PC-3 (cell line): ENCODE results near the gene CREG2. TPM values are rescaled to one million over a fixed set of nuclear protein-coding genes. Genes with fewer than 3 reads are reported as not detected.

ENCODE experiments used
- ATAC-seq: fragments of 200-7000 bp; cut with Tn5 transposase; 2 replicates; pipeline ENCODE4 v1.9.1; 2020; ENCODE audit warnings: mild to moderate bottlenecking, moderate library complexity
- Bru-seq: library from RNA; stranded (reverse); fragments of 400-500 nt; gene quantifications from one replicate; lab custom pipeline; 2021; lab: Mats Ljungman, UMichigan
- BruChase-seq, 2 experiments: library from RNA; stranded (reverse); fragments of 400-500 nt; gene quantifications; one replicate each; lab custom pipeline; 2021; lab: Mats Ljungman, UMichigan
- BruUV-seq: library from RNA; stranded (reverse); fragments of 400-500 nt; replicated peaks from 2 replicates; lab custom pipeline; 2021; lab: Mats Ljungman, UMichigan
- CTCF ChIA-PET: fragments of 300-600 bp; sonication (Branson Sonifier 250); formaldehyde crosslinking; loops from one replicate; lab custom pipeline; 2022; ENCODE audit warnings: antibody characterized with exemption; lab: Charles Lee
- POLR2A ChIA-PET: fragments of 300-600 bp; sonication (Branson Sonifier 250); formaldehyde crosslinking; loops from one replicate; lab custom pipeline; 2022; ENCODE audit warnings: antibody characterized with exemption; ENCODE audit not compliant: unreplicated experiment; lab: Charles Lee
- DNase-seq: peaks from one replicate; pipeline ENCODE4 v3.0.0-alpha.2; 2015
- H2AFZ ChIP-seq: fragments of 300-600 bp; sonication (generic); 2 replicates; pipeline ENCODE4 v1.6.0; 2016; ENCODE audit warnings: antibody characterized with exemption, low read length
- H3F3A ChIP-seq: fragments of 300-600 bp; sonication (generic); one replicate; pipeline ENCODE4 v1.6.0; 2017; ENCODE audit warnings: antibody characterized with exemption, low read length, control low read depth, mild to moderate bottlenecking; ENCODE audit not compliant: unreplicated experiment
- H3K27ac ChIP-seq: fragments of 300-600 bp; sonication (generic); 2 replicates; pipeline ENCODE4 v1.5.1; 2016; ENCODE audit warnings: mild to moderate bottlenecking, low read length
- H3K27me3 ChIP-seq: fragments of 300-600 bp; sonication (generic); 2 replicates; pipeline ENCODE4 v1.6.1; 2016; ENCODE audit warnings: low read length, mixed read lengths
- H3K36me3 ChIP-seq: fragments of 300-600 bp; sonication (generic); 2 replicates; pipeline ENCODE4 v1.6.1; 2016; ENCODE audit warnings: low read depth, mixed run types, low read length, mixed read lengths
- H3K4me1 ChIP-seq: fragments of 300-600 bp; sonication (generic); 2 replicates; pipeline ENCODE4 v1.5.1; 2016; ENCODE audit warnings: low read length; ENCODE audit not compliant: insufficient read depth
- H3K4me2 ChIP-seq: fragments of 300-600 bp; sonication (generic); 2 replicates; pipeline ENCODE4 v1.6.0; 2016; ENCODE audit warnings: low read length
- H3K4me3 ChIP-seq: fragments of 300-600 bp; sonication (generic); 2 replicates; pipeline ENCODE4 v1.5.1; 2016; ENCODE audit warnings: mild to moderate bottlenecking, low read length, mixed read lengths
- H3K79me2 ChIP-seq: fragments of 300-600 bp; sonication (generic); 2 replicates; pipeline ENCODE4 v1.6.1; 2017; ENCODE audit warnings: low read length, mixed read lengths
- H3K9ac ChIP-seq: fragments of 300-600 bp; sonication (generic); 2 replicates; pipeline ENCODE4 v1.6.0; 2016; ENCODE audit warnings: mild to moderate bottlenecking, low read length
- H3K9me2 ChIP-seq: fragments of 300-600 bp; sonication (generic); replicated peaks from 2 replicates; pipeline ENCODE4 v1.6.1; 2016; ENCODE audit warnings: mixed run types, low read length, mixed read lengths
- H3K9me3 ChIP-seq: fragments of 300-600 bp; sonication (generic); 2 replicates; pipeline ENCODE4 v1.6.1; 2016; ENCODE audit warnings: low read length, mixed read lengths
- H4K20me1 ChIP-seq: fragments of 300-600 bp; sonication (generic); 2 replicates; pipeline ENCODE4 v1.6.1; 2016; ENCODE audit warnings: low read length, mixed read lengths
- EZH2 ChIP-seq: fragments of 300-600 bp; sonication (generic); IDR thresholded peaks from one replicate; pipeline ENCODE4 v1.6.1; 2017; ENCODE audit warnings: antibody characterized with exemption, mild to moderate bottlenecking, low read length; ENCODE audit not compliant: unreplicated experiment
- EZH2phosphoT487 ChIP-seq: fragments of 300-600 bp; sonication (generic); IDR thresholded peaks from 2 replicates; pipeline ENCODE4 v1.6.1; 2018; ENCODE audit warnings: mild to moderate bottlenecking, antibody characterized with exemption, low read length, borderline replicate concordance
- intact Hi-C: fragments of 100-400 bp; cut with micrococcal nuclease; formaldehyde crosslinking; loops from 2 replicates; pipeline ENCODE4 v1.9.0; 2023
- long read RNA-seq: library from polyadenylated mRNA; unstranded; transcript quantifications from one replicate; pipeline ENCODE4 v2.0.0, GENCODE V29; 2021; ENCODE audit not compliant: unreplicated experiment
- total RNA-seq: library from RNA; depleted of rRNA; stranded (reverse); fragments of >200 nt; gene quantifications from 2 replicates; pipeline ENCODE4 v1.2.3, GENCODE V29; 2014; rRNA removed
- TF ChIP-seq, protein P1 (sequence below): fragments of 300-600 bp; sonication (generic); conservative IDR thresholded peaks from 2 replicates; pipeline ENCODE4 v1.5.1; 2017; ENCODE audit warnings: antibody characterized with exemption, low read depth, mild to moderate bottlenecking, low read length

Gene CREG2, protein sequence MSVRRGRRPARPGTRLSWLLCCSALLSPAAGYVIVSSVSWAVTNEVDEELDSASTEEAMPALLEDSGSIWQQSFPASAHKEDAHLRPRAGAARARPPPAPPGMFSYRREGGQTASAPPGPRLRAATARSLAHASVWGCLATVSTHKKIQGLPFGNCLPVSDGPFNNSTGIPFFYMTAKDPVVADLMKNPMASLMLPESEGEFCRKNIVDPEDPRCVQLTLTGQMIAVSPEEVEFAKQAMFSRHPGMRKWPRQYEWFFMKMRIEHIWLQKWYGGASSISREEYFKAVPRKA
- total RNA-seq (40.0 and 67.9 TPM in 2 replicates), Bru-seq, nascent RNA (percentile 71 among the genes with signal in this experiment), BruChase-seq, experiment 1, labeled RNA remaining after a 6-hour chase (percentile 82 among the genes with signal in this experiment), BruChase-seq, experiment 2, labeled RNA remaining after a 2-hour chase (percentile 69 among the genes with signal in this experiment)
- long read RNA-seq, full-length matches to known transcripts: 67 of 177 reads
- long read RNA-seq, partial matches to known transcripts: 85 of 177 reads
- long read RNA-seq, other reads (novel, unspliced or antisense): 25 of 177 reads

DNA sequence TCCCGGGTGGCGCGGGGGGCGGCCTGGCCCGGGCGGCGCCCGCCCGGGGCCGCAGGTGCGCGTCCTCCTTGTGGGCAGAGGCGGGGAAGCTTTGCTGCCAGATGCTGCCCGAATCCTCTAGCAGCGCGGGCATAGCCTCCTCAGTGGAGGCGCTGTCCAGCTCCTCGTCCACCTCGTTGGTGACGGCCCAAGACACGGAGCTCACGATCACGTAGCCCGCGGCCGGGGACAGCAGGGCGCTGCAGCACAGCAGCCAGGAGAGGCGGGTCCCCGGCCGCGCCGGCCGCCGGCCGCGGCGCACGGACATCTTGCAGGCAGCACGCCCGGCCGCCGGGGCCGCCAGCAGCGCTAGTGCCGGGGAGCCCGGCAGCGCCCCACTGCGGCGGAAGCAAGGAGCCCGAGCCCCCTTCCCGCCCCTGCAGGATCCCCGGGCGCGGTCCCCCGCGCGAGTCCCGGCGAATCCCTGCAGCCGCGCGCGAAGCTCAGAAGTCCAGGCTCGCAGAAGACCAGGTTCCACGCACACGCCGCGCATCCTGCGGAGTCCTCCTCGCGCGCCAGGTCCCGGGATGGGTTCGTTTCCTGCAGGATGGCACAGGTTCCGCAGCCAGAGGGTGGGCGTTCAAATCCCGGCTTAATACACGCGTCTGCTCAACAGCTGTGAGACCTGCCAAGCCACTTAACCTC lies at the start of gene CREG2:
Gene CREG2 (minus strand): TSS at position 353 of the 684 bp plus-strand sequence. CDS start 46 bp downstream, at position 307.
- H2AFZ ChIP-seq: peak within 1 kb of the TSS; percentile 75
- DNase-seq (peak; percentile 78), ATAC-seq (peak; percentile 64)
- no peaks in the 10 kb centered on the region for H3K9me3 ChIP-seq
- peak within 1 kb of the TSS; percentile 81 for H3K9ac ChIP-seq
- intact Hi-C loops: loop anchor here (5.0 to 10.0 kb wide), 2 partner anchors 112 to 310 kb away; partner anchors contain the start of gene MAP4K4
- H4K20me1 ChIP-seq: no peaks in the 10 kb centered on the region
- no peaks in the 10 kb centered on the region for H3K9me2 ChIP-seq
- peak within 1 kb of the TSS; percentile 90 for H3K4me3 ChIP-seq
- no peaks in the 10 kb centered on the region for H3K27me3 ChIP-seq
- H3K27ac ChIP-seq: peak within 1 kb of the TSS; percentile 98
- peaks cover 47% of the 10 kb centered on the region for H3K79me2 ChIP-seq
- POLR2A ChIA-PET: interaction anchor here (0.6 kb wide), 1 partner anchor 150 kb away, joined by 3 read pairs; no protein-coding TSS in a partner anchor
- peaks cover 9% of the 10 kb centered on the region; the same call in 1 of the 2 replicates for H3K36me3 ChIP-seq
- H3F3A ChIP-seq: peaks cover 3% of the 10 kb centered on the region
- CTCF ChIA-PET: interaction anchor here (0.5 to 3.1 kb wide), 7 partner anchors 9 to 83 kb away, joined by 5 to 31 read pairs (median 13); no protein-coding TSS in a partner anchor
- no TSS peak for BruUV-seq
- TF ChIP-seq EZH2 (no peak), EZH2phosphoT487 (no peak)
- TF ChIP-seq, protein P1, sequence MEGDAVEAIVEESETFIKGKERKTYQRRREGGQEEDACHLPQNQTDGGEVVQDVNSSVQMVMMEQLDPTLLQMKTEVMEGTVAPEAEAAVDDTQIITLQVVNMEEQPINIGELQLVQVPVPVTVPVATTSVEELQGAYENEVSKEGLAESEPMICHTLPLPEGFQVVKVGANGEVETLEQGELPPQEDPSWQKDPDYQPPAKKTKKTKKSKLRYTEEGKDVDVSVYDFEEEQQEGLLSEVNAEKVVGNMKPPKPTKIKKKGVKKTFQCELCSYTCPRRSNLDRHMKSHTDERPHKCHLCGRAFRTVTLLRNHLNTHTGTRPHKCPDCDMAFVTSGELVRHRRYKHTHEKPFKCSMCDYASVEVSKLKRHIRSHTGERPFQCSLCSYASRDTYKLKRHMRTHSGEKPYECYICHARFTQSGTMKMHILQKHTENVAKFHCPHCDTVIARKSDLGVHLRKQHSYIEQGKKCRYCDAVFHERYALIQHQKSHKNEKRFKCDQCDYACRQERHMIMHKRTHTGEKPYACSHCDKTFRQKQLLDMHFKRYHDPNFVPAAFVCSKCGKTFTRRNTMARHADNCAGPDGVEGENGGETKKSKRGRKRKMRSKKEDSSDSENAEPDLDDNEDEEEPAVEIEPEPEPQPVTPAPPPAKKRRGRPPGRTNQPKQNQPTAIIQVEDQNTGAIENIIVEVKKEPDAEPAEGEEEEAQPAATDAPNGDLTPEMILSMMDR: peak; percentile 62
- peaks cover 40% of the 10 kb centered on the region for H3K4me1 ChIP-seq
- peak within 1 kb of the TSS; percentile 90 for H3K4me2 ChIP-seq

DNA sequence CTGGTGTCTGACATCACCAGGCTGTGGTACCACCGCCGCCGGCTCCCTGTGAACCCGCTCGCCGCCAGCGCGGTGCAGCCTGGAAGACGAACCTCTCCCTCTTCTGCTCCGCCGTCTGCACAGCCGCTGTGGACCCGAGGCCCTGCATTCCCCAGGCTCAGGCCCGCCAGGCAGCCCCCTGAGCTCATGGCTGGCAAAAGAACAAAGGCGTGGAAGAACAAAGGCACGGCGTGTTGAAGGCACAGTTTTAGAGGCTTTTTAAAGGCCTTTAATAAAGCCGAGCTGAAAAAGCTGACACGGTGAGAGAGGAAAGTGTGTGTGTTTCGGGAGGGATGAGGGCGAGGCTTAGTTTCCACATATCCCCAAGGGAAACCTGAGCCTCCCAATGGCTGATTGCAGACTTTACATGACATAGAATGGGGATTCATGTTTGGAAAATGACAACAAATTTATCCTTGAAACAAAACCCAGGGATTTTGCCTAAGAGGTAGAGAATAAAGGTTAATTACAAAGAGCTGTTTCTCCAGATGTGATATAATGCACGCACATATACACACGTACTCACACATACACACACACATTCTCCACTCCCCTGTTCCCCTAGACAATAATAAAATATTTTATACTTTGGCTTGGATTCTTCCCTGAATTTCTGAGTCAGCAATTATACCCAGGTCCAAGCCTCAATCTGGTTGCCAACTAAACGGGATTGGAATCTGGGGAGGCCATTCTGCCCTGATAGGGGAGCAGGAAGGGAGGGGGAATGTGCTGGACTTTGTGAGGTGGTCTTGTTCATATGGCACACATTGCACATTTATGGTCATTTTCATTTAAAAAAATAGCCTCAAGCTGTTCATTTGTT lies 47.9 kb upstream of the CREG2 start:
- Histone ChIP-seq H3K4me1 (peaks cover 26% of the 10 kb centered on the region), H3K9ac (no peak overlapping the region), H3K79me2 (no peaks in the 10 kb centered on the region), H3K27me3 (no peaks in the 10 kb centered on the region), H3K9me2 (no peaks in the 10 kb centered on the region), H3K9me3 (no peaks in the 10 kb centered on the region), H2AFZ (no peak overlapping the region), H3K4me2 (no peak overlapping the region), H3K36me3 (no peaks in the 10 kb centered on the region), H3K4me3 (no peak overlapping the region), H3K27ac (no peak overlapping the region), H4K20me1 (no peaks in the 10 kb centered on the region), H3F3A (no peaks in the 10 kb centered on the region)
- TF ChIP-seq, protein P1: no peak
- TF ChIP-seq EZH2 (no peak), EZH2phosphoT487 (no peak)
- no TSS peak for BruUV-seq
- DNase-seq (no peak), ATAC-seq (no peak)
- intact Hi-C loops: no loop called here
- POLR2A ChIA-PET: interaction anchor here (0.6 kb wide), 1 partner anchor 159 kb away, joined by 3 read pairs; no protein-coding TSS in a partner anchor
- CTCF ChIA-PET: no interaction called here
